HG03558 (cell line): ENCODE data around the gene PAM.
"Not testable (repeated sequence)": the region's sequence is repeated elsewhere in the genome, so short reads cannot be mapped to it uniquely, and the experiment has no call there.

Experiments
- ATAC-seq: cut with Tn5 transposase; IDR thresholded peaks from one replicate; pipeline ENCODE4 v1.9.1; 2021; ENCODE audit warnings: moderate number of reproducible peaks; ENCODE audit not compliant: unreplicated experiment; ENCODE audit errors: extremely low read depth

The PAM gene

GRCh38 chr5:102888483-102888882, 133.4 kb downstream of the PAM start:
- no peak for ATAC-seq

GRCh38 chr5:102889033-102889432, 133.9 kb downstream of the PAM start:
- ATAC-seq, result no peak

- ATAC-seq, result no peak
These were observed 135.0 kb downstream of the PAM start for GRCh38 chr5:102890133-102890532.

GRCh38 chr5:102891175-102891574, 136.1 kb downstream of the PAM start:
- no peak for ATAC-seq

GRCh38 chr5:102893942-102894341, 138.8 kb downstream of the PAM start:
- no peak for ATAC-seq

GRCh38 chr5:102895234-102895633, 140.1 kb downstream of the PAM start:
- no peak for ATAC-seq

- no peak for ATAC-seq
These were observed 140.9 kb downstream of the PAM start for GRCh38 chr5:102895976-102896375.

- ATAC-seq, result no peak
These were observed 146.5 kb downstream of the PAM start for GRCh38 chr5:102901424-102902134.

GRCh38 chr5:102902135-102902448, 147.0 kb downstream of the PAM start:
- ATAC-seq, result no peak

- ATAC-seq, result no peak
These were observed 147.5 kb downstream of the PAM start for GRCh38 chr5:102902647-102903046.

- ATAC-seq, result no peak
These were observed 148.2 kb downstream of the PAM start for GRCh38 chr5:102903074-102903871.

- no peak for ATAC-seq
These were observed 150.0 kb downstream of the PAM start for GRCh38 chr5:102905056-102905455.

GRCh38 chr5:102907099-102907498, 152.0 kb downstream of the PAM start:
- ATAC-seq, result not testable (repeated sequence)

- no peak for ATAC-seq
These were observed 155.4 kb downstream of the PAM start for GRCh38 chr5:102910240-102911226.

- no peak for ATAC-seq
These were observed 156.9 kb downstream of the PAM start for GRCh38 chr5:102911973-102912372.

- no peak for ATAC-seq
These were observed 161.0 kb downstream of the PAM start for GRCh38 chr5:102916109-102916508.

GRCh38 chr5:102918986-102919610, 164.0 kb downstream of the PAM start:
- no peak for ATAC-seq

- no peak for ATAC-seq
These were observed 165.7 kb downstream of the PAM start for GRCh38 chr5:102920762-102921161.

GRCh38 chr5:102921341-102922044, 166.4 kb downstream of the PAM start:
- no peak for ATAC-seq
